Measurements from ENCODE around the gene PTGR3. TPM values are rescaled to one million over a fixed set of nuclear protein-coding genes. Genes with fewer than 3 reads are reported as not detected.

PTGR3 gene
- total RNA-seq, 5 donors from 2014 or later (not counting 1 experiment from before 2014, with no cell fraction given) = 32.8 to 44.1 (median 36.5) TPM

- peaks cover 3 to 8% of the 10 kb centered on the region in 2 donors for H3K27me3 Mint-ChIP-seq
Observed at GRCh38 chr18:75165926-75166325, 43.0 kb downstream of the PTGR3 start.

GRCh38 chr18:75164479-75164878 lies 44.5 kb downstream of the PTGR3 start:
- Histone ChIP-seq H3K27ac (ENCODE audit: low read length) (no peak overlapping the region), H3K4me1 (ENCODE audit: control insufficient read depth in 1 of 2, extremely low read depth in 1 of 2, insufficient read depth in 2 of 2, low read length in 2 of 2) (peaks cover 0 to 7% of the 10 kb centered on the region in 2 experiments), H3K4me3 (ENCODE audit: control insufficient read depth in 1 of 2, extremely low read depth in 1 of 2, low read length in 1 of 2) (no peak overlapping the region), H3K36me3 (ENCODE audit: control insufficient read depth in 2 of 2, extremely low read depth in 1 of 2, insufficient read depth in 1 of 2, low read length in 1 of 2) (no peaks in the 10 kb centered on the region), H3K27me3 (replicated peaks in 1 of 2; ENCODE audit: control insufficient read depth in 2 of 2, extremely low read depth in 1 of 2, insufficient read depth in 2 of 2, low read length in 1 of 2) (peaks cover 0 to 21% of the 10 kb centered on the region in 2 experiments), H3K9me3 (no peaks in the 10 kb centered on the region)
- no peak overlapping the region for H3K4me3 Mint-ChIP-seq
- H3K4me1 Mint-ChIP-seq = peaks cover 10 to 22% (median 15%) of the 10 kb centered on the region in 3 donors
- ATAC-seq (replicated peaks in 1 of 4) (no peak), DNase-seq (no peak)
- H3K27ac Mint-ChIP-seq = no peak overlapping the region
- H3K27me3 Mint-ChIP-seq = peaks cover 0 to 8% of the 10 kb centered on the region in 2 donors
- no peaks in the 10 kb centered on the region for H3K36me3 Mint-ChIP-seq
- WGBS (ENCODE audit: insufficient coverage) = 89% methylated on average over 2 of the region's 3 CpGs
- no peaks in the 10 kb centered on the region for H3K9me3 Mint-ChIP-seq
- ChIA-PET CTCF (no interaction called here), POLR2A (interaction anchor here in 1 of 2 donors (0.7 kb wide), 1 partner anchor 184 kb away, joined by 3 read pairs; no protein-coding TSS in a partner anchor)

More at GRCh38 chr18:75165926-75166325, 43.0 kb downstream of the PTGR3 start:
- H3K9me3 ChIP-seq = no peaks in the 10 kb centered on the region
- no peaks in the 10 kb centered on the region for H3K36me3 ChIP-seq (ENCODE audit: control insufficient read depth in 2 of 2, extremely low read depth in 1 of 2, insufficient read depth in 1 of 2, low read length in 1 of 2)
- ATAC-seq (replicated peaks in 1 of 4) (no peak), DNase-seq (no peak)
- no peak overlapping the region for H3K4me3 ChIP-seq (ENCODE audit: control insufficient read depth in 1 of 2, extremely low read depth in 1 of 2, low read length in 1 of 2)
- H3K9me3 Mint-ChIP-seq = no peaks in the 10 kb centered on the region
- H3K4me1 Mint-ChIP-seq = peaks cover 9 to 15% (median 13%) of the 10 kb centered on the region in 3 donors
- no peak overlapping the region for H3K27ac ChIP-seq (ENCODE audit: low read length)
- H3K4me1 ChIP-seq (ENCODE audit: control insufficient read depth in 1 of 2, extremely low read depth in 1 of 2, insufficient read depth in 2 of 2, low read length in 2 of 2) = peaks cover 0 to 7% of the 10 kb centered on the region in 2 experiments
- ChIA-PET CTCF (interaction anchor here in 1 of 2 donors (0.7 kb wide), 1 partner anchor 179 kb away, joined by 5 read pairs; no protein-coding TSS in a partner anchor), POLR2A (interaction anchor here in 1 of 2 donors (0.6 kb wide), 1 partner anchor 37 kb away, joined by 3 read pairs; no protein-coding TSS in a partner anchor)
- 80% methylated on average over 3 of the region's 8 CpGs for WGBS (ENCODE audit: insufficient coverage)
- H3K27me3 ChIP-seq (replicated peaks in 1 of 2; ENCODE audit: control insufficient read depth in 2 of 2, extremely low read depth in 1 of 2, insufficient read depth in 2 of 2, low read length in 1 of 2) = peaks cover 0 to 21% of the 10 kb centered on the region in 2 experiments
- H3K27ac Mint-ChIP-seq = no peak overlapping the region
- no peak overlapping the region for H3K4me3 Mint-ChIP-seq
- no peaks in the 10 kb centered on the region for H3K36me3 Mint-ChIP-seq

GRCh38 chr18:75163736-75164135 lies 45.2 kb downstream of the PTGR3 start:
- Mint-ChIP-seq H3K4me3 (no peak overlapping the region), H3K9me3 (no peaks in the 10 kb centered on the region), H3K27me3 (peaks cover 0 to 8% of the 10 kb centered on the region in 2 donors), H3K4me1 (peaks cover 10 to 22% (median 15%) of the 10 kb centered on the region in 3 donors), H3K36me3 (no peaks in the 10 kb centered on the region), H3K27ac (no peak overlapping the region)
- Histone ChIP-seq H3K9me3 (no peaks in the 10 kb centered on the region), H3K27me3 (replicated peaks in 1 of 2; ENCODE audit: control insufficient read depth in 2 of 2, extremely low read depth in 1 of 2, insufficient read depth in 2 of 2, low read length in 1 of 2) (peaks cover 0 to 23% of the 10 kb centered on the region in 2 experiments), H3K4me3 (ENCODE audit: control insufficient read depth in 1 of 2, extremely low read depth in 1 of 2, low read length in 1 of 2) (no peak overlapping the region), H3K4me1 (ENCODE audit: control insufficient read depth in 1 of 2, extremely low read depth in 1 of 2, insufficient read depth in 2 of 2, low read length in 2 of 2) (peaks cover 0 to 7% of the 10 kb centered on the region in 2 experiments), H3K27ac (ENCODE audit: low read length) (no peak overlapping the region), H3K36me3 (ENCODE audit: control insufficient read depth in 2 of 2, extremely low read depth in 1 of 2, insufficient read depth in 1 of 2, low read length in 1 of 2) (no peaks in the 10 kb centered on the region)
- ATAC-seq (replicated peaks in 1 of 4) (no peak), DNase-seq (no peak)
- CTCF ChIA-PET = interaction anchor here in 1 of 2 donors (0.6 kb wide), 1 partner anchor 84 kb away, joined by 3 read pairs; no protein-coding TSS in a partner anchor
- POLR2A ChIA-PET = interaction anchor here in 1 of 2 donors (0.7 kb wide), 1 partner anchor 183 kb away, joined by 3 read pairs; no protein-coding TSS in a partner anchor
- WGBS (ENCODE audit: insufficient coverage) = 73% methylated on average over 3 of the region's 4 CpGs

GRCh38 chr18:75162978-75163377 lies 46.0 kb downstream of the PTGR3 start:
- no peak for ATAC-seq (replicated peaks in 1 of 4)
- Histone ChIP-seq H3K27me3 (replicated peaks in 1 of 2; ENCODE audit: control insufficient read depth in 2 of 2, extremely low read depth in 1 of 2, insufficient read depth in 2 of 2, low read length in 1 of 2) (peaks cover 0 to 23% of the 10 kb centered on the region in 2 experiments), H3K36me3 (ENCODE audit: control insufficient read depth in 2 of 2, extremely low read depth in 1 of 2, insufficient read depth in 1 of 2, low read length in 1 of 2) (no peaks in the 10 kb centered on the region), H3K27ac (ENCODE audit: low read length) (no peak overlapping the region), H3K9me3 (no peaks in the 10 kb centered on the region), H3K4me3 (ENCODE audit: control insufficient read depth in 1 of 2, extremely low read depth in 1 of 2, low read length in 1 of 2) (no peak overlapping the region), H3K4me1 (ENCODE audit: control insufficient read depth in 1 of 2, extremely low read depth in 1 of 2, insufficient read depth in 2 of 2, low read length in 2 of 2) (peaks cover 0 to 7% of the 10 kb centered on the region in 2 experiments)
- Mint-ChIP-seq H3K9me3 (no peaks in the 10 kb centered on the region), H3K27ac (no peak overlapping the region), H3K4me3 (no peak overlapping the region), H3K4me1 (peaks cover 10 to 22% (median 15%) of the 10 kb centered on the region in 3 donors), H3K36me3 (no peaks in the 10 kb centered on the region), H3K27me3 (peaks cover 0 to 8% of the 10 kb centered on the region in 2 donors)
- POLR2A ChIA-PET = no interaction called here
- CTCF ChIA-PET = no interaction called here
- 79% methylated on average over 3 of the region's 4 CpGs for WGBS (ENCODE audit: insufficient coverage)
- no peak for DNase-seq

- Mint-ChIP-seq H3K4me3 (peak overlapping the region in 2 of 3 donors; percentile 89 to 91), H3K27me3 (peaks cover 0 to 8% of the 10 kb centered on the region in 2 donors), H3K27ac (no peak overlapping the region), H3K9me3 (no peaks in the 10 kb centered on the region), H3K36me3 (no peaks in the 10 kb centered on the region), H3K4me1 (peaks cover 10 to 22% (median 15%) of the 10 kb centered on the region in 3 donors)
- Histone ChIP-seq H3K9me3 (no peaks in the 10 kb centered on the region), H3K4me1 (ENCODE audit: control insufficient read depth in 1 of 2, extremely low read depth in 1 of 2, insufficient read depth in 2 of 2, low read length in 2 of 2) (peaks cover 0 to 7% of the 10 kb centered on the region in 2 experiments), H3K27ac (ENCODE audit: low read length) (no peak overlapping the region), H3K27me3 (replicated peaks in 1 of 2; ENCODE audit: control insufficient read depth in 2 of 2, extremely low read depth in 1 of 2, insufficient read depth in 2 of 2, low read length in 1 of 2) (peaks cover 0 to 17% of the 10 kb centered on the region in 2 experiments), H3K36me3 (ENCODE audit: control insufficient read depth in 2 of 2, extremely low read depth in 1 of 2, insufficient read depth in 1 of 2, low read length in 1 of 2) (no peaks in the 10 kb centered on the region), H3K4me3 (ENCODE audit: control insufficient read depth in 1 of 2, extremely low read depth in 1 of 2, low read length in 1 of 2) (no peak overlapping the region)
- WGBS (ENCODE audit: insufficient coverage) = no CpG with 5 or more reads among the region's 3 CpGs
- ChIA-PET CTCF (no interaction called here), POLR2A (no interaction called here)
- ATAC-seq (replicated peaks in 1 of 4) (no peak), DNase-seq (no peak)
Observed at GRCh38 chr18:75162467-75162866, 46.5 kb downstream of the PTGR3 start.

- CTCF ChIA-PET = interaction anchor here (0.9 to 1.0 kb wide), 2 partner anchors 85 to 204 kb away, joined by 3 read pairs; no protein-coding TSS in a partner anchor
- peaks cover 0 to 14% of the 10 kb centered on the region in 2 experiments for H3K27me3 ChIP-seq (replicated peaks in 1 of 2; ENCODE audit: control insufficient read depth in 2 of 2, extremely low read depth in 1 of 2, insufficient read depth in 2 of 2, low read length in 1 of 2)
- peak overlapping the region; percentile 58 to 92 for H3K27ac Mint-ChIP-seq
- H3K9me3 ChIP-seq = no peaks in the 10 kb centered on the region
- DNase-seq (peak in 25 of 35 experiments; percentile 7 to 52 (median 18)), ATAC-seq (replicated peaks in 1 of 4) (peak; percentile 55 to 87 (median 82))
- H3K36me3 ChIP-seq (ENCODE audit: control insufficient read depth in 2 of 2, extremely low read depth in 1 of 2, insufficient read depth in 1 of 2, low read length in 1 of 2) = no peaks in the 10 kb centered on the region
- H3K36me3 Mint-ChIP-seq = no peaks in the 10 kb centered on the region
- H3K4me3 Mint-ChIP-seq = peak overlapping the region; percentile 88 to 91 (median 89)
- POLR2A ChIA-PET = interaction anchor here in 1 of 2 donors (0.5 kb wide), 1 partner anchor 441 kb away, joined by 3 read pairs; no protein-coding TSS in a partner anchor
- H3K4me3 ChIP-seq (ENCODE audit: control insufficient read depth in 1 of 2, extremely low read depth in 1 of 2, low read length in 1 of 2) = peak overlapping the region; percentile 49 to 62
- 26% methylated on average over 10 of the region's 14 CpGs for WGBS (ENCODE audit: insufficient coverage)
- H3K9me3 Mint-ChIP-seq = no peaks in the 10 kb centered on the region
- no peaks in the 10 kb centered on the region for H3K27me3 Mint-ChIP-seq
- peaks cover 10 to 22% (median 15%) of the 10 kb centered on the region in 3 donors for H3K4me1 Mint-ChIP-seq
- peaks cover 0 to 7% of the 10 kb centered on the region in 2 experiments for H3K4me1 ChIP-seq (ENCODE audit: control insufficient read depth in 1 of 2, extremely low read depth in 1 of 2, insufficient read depth in 2 of 2, low read length in 2 of 2)
- peak overlapping the region; percentile 24 for H3K27ac ChIP-seq (ENCODE audit: low read length)
Observed at GRCh38 chr18:75161256-75162028, 47.5 kb downstream of the PTGR3 start.
